SK-N-SH treated with all-trans-retinoic acid at 6 μM for 48 hours (cell line): Measurements from ENCODE around the gene ITIH5.

ENCODE experiments used
- ATAC-seq: fragments of 200-7000 bp; cut with Tn5 transposase; 3 replicates; pipeline ENCODE4 v1.9.1; 2020; ENCODE audit warnings: mild to moderate bottlenecking, moderate library complexity
- ARNTL ChIP-seq: fragments of 450-650 bp; formaldehyde crosslinking; IDR thresholded peaks from 2 replicates; pipeline ENCODE4 v1.5.0; 2020; ENCODE audit warnings: low read depth, mild to moderate bottlenecking, moderate library complexity, borderline replicate concordance
- CSDC2 ChIP-seq: fragments of 250-450 bp; sonication (Bioruptor Pico); IDR thresholded peaks from 2 replicates; pipeline ENCODE4 v1.5.0; 2020; ENCODE audit warnings: mild to moderate bottlenecking, moderate library complexity
- ESRRG ChIP-seq: fragments of 250-450 bp; sonication (Bioruptor Pico); IDR thresholded peaks from 2 replicates; pipeline ENCODE4 v1.6.1; 2021; ENCODE audit warnings: mild to moderate bottlenecking
- GLIS3 ChIP-seq: fragments of 250-450 bp; sonication (Bioruptor Pico); IDR thresholded peaks from 2 replicates; pipeline ENCODE4 v1.5.0; 2020; ENCODE audit warnings: mild to moderate bottlenecking, moderate library complexity
- ISL1 ChIP-seq: fragments of 250-450 bp; sonication (Bioruptor Pico); IDR thresholded peaks from 2 replicates; pipeline ENCODE4 v2.1.2; 2022; ENCODE audit warnings: mild to moderate bottlenecking, moderate library complexity
- OSR1 ChIP-seq: fragments of 250-450 bp; sonication (Bioruptor Pico); IDR thresholded peaks from 2 replicates; pipeline ENCODE4 v1.8.0; 2022; ENCODE audit warnings: moderate library complexity, mild to moderate bottlenecking, inconsistent platforms
- PPARA ChIP-seq: fragments of 250-450 bp; sonication (Bioruptor Pico); IDR thresholded peaks from 2 replicates; pipeline ENCODE4 v1.5.0; 2020; ENCODE audit warnings: mild to moderate bottlenecking, borderline replicate concordance
- RARB ChIP-seq: fragments of 250-450 bp; sonication (Bioruptor Pico); IDR thresholded peaks from 2 replicates; pipeline ENCODE4 v1.8.0; 2021; ENCODE audit warnings: mild to moderate bottlenecking, moderate library complexity
- SNAI2 ChIP-seq: fragments of 250-450 bp; sonication (Bioruptor Pico); IDR thresholded peaks from 2 replicates; pipeline ENCODE4 v1.5.0; 2020; ENCODE audit warnings: mild to moderate bottlenecking, moderate library complexity
- TCF4 ChIP-seq: fragments of 250-450 bp; sonication (Bioruptor Pico); IDR thresholded peaks from 2 replicates; pipeline ENCODE4 v1.8.0; 2021; ENCODE audit warnings: mild to moderate bottlenecking, moderate library complexity, borderline replicate concordance
- ZC3H10 ChIP-seq: fragments of 250-450 bp; sonication (Bioruptor Pico); IDR thresholded peaks from 2 replicates; pipeline ENCODE4 v1.5.1; 2021; ENCODE audit warnings: mild to moderate bottlenecking, moderate library complexity
- ZFP3 ChIP-seq: fragments of 250-450 bp; sonication (Bioruptor Pico); IDR thresholded peaks from 2 replicates; pipeline ENCODE4 v1.5.0; 2020; ENCODE audit warnings: mild to moderate bottlenecking, moderate library complexity
- ZNF565 ChIP-seq: fragments of 450-650 bp; formaldehyde crosslinking; conservative IDR thresholded peaks from 2 replicates; pipeline ENCODE4 v1.5.0; 2020; ENCODE audit warnings: low read depth, mild to moderate bottlenecking, moderate library complexity
- ZNF70 ChIP-seq: fragments of 450-650 bp; formaldehyde crosslinking; IDR thresholded peaks from 2 replicates; pipeline ENCODE4 v1.5.0; 2020; ENCODE audit warnings: mild to moderate bottlenecking, moderate library complexity
- ZNF8 ChIP-seq: fragments of 450-650 bp; formaldehyde crosslinking; IDR thresholded peaks from 2 replicates; pipeline ENCODE4 v1.5.0; 2020; ENCODE audit warnings: mild to moderate bottlenecking, moderate library complexity
- TF ChIP-seq, protein P1 (sequence below): fragments of 250-450 bp; sonication (Bioruptor Pico); IDR thresholded peaks from 2 replicates; pipeline ENCODE4 v1.8.0; 2021; ENCODE audit warnings: low read depth, mild to moderate bottlenecking, moderate library complexity, borderline replicate concordance
- TF ChIP-seq, protein P2 (sequence below): fragments of 250-450 bp; sonication (Bioruptor Pico); IDR thresholded peaks from 2 replicates; pipeline ENCODE4 v1.5.1; 2020; ENCODE audit warnings: low read depth, mild to moderate bottlenecking, moderate library complexity
- TF ChIP-seq, protein P3 (sequence below): fragments of 250-450 bp; sonication (Bioruptor Pico); IDR thresholded peaks from 2 replicates; pipeline ENCODE4 v1.8.0; 2020; ENCODE audit warnings: mild to moderate bottlenecking, moderate library complexity, borderline replicate concordance
- TF ChIP-seq, protein P4 (sequence below): fragments of 250-450 bp; sonication (Bioruptor Pico); IDR thresholded peaks from 2 replicates; pipeline ENCODE4 v1.5.1; 2021; ENCODE audit warnings: mild to moderate bottlenecking, moderate library complexity

ITIH5 gene

DNA sequence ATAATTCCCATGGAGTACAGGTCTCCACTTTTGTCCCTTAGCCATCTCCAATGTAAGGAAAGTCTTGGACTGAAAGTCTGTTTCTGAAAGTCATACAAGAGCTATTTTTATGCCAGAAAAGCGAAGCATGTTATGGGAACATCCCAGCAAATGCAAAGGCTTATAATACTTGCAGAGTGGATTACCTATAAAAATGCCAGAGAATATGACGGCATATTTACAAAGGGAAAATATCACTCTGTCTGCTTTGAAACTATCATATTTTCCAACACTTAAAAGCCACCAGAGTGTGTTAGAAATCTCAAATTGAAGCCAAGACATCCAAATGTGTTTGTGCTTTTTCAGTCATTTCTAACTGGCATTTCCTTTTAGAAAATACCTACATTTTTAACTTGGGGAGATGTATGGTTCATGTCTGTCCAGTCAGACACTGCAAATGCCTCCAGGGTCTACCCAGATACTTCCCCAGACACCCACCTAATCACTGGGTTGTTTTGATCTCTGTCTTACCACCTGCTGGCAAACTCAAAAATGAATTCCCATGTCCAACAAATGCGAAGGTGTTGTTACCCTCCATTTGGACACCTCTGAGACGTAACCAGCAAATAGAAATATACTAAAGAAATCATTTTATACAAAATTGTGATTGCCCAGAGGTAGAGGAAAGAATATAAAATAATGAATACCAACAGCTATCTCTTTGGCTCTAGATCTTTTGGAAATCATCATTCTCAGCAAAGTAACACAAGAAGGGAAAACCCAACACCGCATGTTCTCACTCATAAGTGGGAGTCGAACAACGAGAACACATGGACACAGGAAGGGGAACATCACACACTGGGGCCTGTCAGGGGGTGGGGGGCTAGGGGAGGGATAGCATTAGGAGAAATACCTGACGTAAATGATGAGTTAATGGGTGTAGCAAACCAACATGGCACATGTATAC, 37.6 kb upstream of the ITIH5 start:
- ATAC-seq = no peak
- TF ChIP-seq ZC3H10 (CRISPR knock-in tag) = no peak
- TF ChIP-seq ISL1 (CRISPR knock-in tag) = no peak
- no peak for TF ChIP-seq CSDC2 (CRISPR knock-in tag)
- TF ChIP-seq ZFP3 (CRISPR knock-in tag) = no peak
- no peak for TF ChIP-seq OSR1 (CRISPR knock-in tag)
- TF ChIP-seq ESRRG (CRISPR knock-in tag) = no peak
- TF ChIP-seq, all 23 proteins: peak for 0

DNA sequence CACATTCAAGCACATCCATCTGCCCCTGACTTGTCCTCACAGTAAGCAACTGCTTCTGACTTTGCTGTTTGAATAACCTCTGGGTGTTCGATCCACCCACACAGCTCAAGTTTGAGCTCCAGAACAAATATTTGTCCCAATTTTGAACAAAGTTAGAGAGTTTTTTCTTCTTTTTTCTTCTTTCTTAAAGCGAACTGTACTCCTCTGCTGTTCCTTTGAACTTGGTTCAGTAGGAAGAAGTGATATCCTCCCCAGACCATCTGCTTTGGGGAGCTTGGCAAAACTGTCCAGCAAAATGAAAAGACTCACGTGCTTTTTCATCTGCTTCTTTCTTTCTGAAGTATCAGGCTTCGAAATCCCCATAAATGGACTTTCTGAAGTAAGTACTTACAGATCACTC, 36.4 kb upstream of the ITIH5 start, which contains the start of gene ITIH2:
TSS of gene ITIH2 (plus strand) at position 177 of the 400 bp plus-strand sequence. CDS start at position 296, 119 bp downstream.
- no peak for TF ChIP-seq ZFP3 (CRISPR knock-in tag)
- ATAC-seq = no peak

DNA sequence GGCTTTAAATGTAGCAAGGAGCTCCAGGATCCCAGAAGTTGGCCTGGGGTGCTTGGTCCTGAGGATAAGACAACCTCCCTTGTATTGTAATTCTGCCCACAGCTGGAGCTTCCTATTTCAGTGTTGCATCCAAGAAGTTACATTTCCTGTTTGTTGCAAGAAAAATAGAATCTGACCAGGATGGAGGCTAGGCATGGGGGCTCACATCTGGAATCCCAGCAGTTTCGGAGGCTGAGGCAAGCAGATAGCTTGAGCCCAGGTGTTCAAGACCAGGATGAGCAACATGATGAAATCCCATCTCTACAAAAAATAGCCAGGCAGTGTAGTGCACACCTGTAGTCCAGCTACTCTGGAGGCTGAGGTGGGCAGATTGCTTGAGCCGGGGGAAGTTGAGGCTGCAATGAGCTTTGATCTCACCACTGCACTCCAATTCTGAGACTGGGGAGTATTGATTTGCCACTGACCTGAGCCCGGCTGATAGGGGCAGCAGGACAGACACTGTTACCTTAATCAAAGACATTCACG, 35.6 kb upstream of the ITIH5 start:
- TF ChIP-seq, protein P1, sequence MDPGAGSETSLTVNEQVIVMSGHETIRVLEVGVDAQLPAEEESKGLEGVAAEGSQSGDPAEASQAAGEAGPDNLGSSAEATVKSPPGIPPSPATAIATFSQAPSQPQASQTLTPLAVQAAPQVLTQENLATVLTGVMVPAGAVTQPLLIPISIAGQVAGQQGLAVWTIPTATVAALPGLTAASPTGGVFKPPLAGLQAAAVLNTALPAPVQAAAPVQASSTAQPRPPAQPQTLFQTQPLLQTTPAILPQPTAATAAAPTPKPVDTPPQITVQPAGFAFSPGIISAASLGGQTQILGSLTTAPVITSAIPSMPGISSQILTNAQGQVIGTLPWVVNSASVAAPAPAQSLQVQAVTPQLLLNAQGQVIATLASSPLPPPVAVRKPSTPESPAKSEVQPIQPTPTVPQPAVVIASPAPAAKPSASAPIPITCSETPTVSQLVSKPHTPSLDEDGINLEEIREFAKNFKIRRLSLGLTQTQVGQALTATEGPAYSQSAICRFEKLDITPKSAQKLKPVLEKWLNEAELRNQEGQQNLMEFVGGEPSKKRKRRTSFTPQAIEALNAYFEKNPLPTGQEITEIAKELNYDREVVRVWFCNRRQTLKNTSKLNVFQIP (CRISPR knock-in tag) = no peak
- TF ChIP-seq ZC3H10 (CRISPR knock-in tag) (no peak), ARNTL (CRISPR knock-in tag) (no peak), ZFP3 (CRISPR knock-in tag) (no peak), OSR1 (CRISPR knock-in tag) (no peak), RARB (CRISPR knock-in tag) (no peak), ZNF565 (CRISPR knock-in tag) (no peak), TCF4 (no peak), ZNF8 (CRISPR knock-in tag) (no peak), GLIS3 (CRISPR knock-in tag) (no peak), ESRRG (CRISPR knock-in tag) (no peak), CSDC2 (CRISPR knock-in tag) (no peak), SNAI2 (no peak), ISL1 (CRISPR knock-in tag) (no peak)
- TF ChIP-seq, protein P2, sequence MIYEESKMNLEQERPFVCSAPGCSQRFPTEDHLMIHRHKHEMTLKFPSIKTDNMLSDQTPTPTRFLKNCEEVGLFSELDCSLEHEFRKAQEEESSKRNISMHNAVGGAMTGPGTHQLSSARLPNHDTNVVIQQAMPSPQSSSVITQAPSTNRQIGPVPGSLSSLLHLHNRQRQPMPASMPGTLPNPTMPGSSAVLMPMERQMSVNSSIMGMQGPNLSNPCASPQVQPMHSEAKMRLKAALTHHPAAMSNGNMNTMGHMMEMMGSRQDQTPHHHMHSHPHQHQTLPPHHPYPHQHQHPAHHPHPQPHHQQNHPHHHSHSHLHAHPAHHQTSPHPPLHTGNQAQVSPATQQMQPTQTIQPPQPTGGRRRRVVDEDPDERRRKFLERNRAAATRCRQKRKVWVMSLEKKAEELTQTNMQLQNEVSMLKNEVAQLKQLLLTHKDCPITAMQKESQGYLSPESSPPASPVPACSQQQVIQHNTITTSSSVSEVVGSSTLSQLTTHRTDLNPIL = no peak
- TF ChIP-seq, protein P3, sequence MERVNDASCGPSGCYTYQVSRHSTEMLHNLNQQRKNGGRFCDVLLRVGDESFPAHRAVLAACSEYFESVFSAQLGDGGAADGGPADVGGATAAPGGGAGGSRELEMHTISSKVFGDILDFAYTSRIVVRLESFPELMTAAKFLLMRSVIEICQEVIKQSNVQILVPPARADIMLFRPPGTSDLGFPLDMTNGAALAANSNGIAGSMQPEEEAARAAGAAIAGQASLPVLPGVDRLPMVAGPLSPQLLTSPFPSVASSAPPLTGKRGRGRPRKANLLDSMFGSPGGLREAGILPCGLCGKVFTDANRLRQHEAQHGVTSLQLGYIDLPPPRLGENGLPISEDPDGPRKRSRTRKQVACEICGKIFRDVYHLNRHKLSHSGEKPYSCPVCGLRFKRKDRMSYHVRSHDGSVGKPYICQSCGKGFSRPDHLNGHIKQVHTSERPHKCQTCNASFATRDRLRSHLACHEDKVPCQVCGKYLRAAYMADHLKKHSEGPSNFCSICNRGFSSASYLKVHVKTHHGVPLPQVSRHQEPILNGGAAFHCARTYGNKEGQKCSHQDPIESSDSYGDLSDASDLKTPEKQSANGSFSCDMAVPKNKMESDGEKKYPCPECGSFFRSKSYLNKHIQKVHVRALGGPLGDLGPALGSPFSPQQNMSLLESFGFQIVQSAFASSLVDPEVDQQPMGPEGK (CRISPR knock-in tag) = no peak
- TF ChIP-seq, protein P4, sequence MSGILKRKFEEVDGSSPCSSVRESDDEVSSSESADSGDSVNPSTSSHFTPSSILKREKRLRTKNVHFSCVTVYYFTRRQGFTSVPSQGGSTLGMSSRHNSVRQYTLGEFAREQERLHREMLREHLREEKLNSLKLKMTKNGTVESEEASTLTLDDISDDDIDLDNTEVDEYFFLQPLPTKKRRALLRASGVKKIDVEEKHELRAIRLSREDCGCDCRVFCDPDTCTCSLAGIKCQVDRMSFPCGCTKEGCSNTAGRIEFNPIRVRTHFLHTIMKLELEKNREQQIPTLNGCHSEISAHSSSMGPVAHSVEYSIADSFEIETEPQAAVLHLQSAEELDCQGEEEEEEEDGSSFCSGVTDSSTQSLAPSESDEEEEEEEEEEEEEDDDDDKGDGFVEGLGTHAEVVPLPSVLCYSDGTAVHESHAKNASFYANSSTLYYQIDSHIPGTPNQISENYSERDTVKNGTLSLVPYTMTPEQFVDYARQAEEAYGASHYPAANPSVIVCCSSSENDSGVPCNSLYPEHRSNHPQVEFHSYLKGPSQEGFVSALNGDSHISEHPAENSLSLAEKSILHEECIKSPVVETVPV (CRISPR knock-in tag) = no peak
- TF ChIP-seq, all 23 proteins: peak for 0
- ATAC-seq = no peak

DNA sequence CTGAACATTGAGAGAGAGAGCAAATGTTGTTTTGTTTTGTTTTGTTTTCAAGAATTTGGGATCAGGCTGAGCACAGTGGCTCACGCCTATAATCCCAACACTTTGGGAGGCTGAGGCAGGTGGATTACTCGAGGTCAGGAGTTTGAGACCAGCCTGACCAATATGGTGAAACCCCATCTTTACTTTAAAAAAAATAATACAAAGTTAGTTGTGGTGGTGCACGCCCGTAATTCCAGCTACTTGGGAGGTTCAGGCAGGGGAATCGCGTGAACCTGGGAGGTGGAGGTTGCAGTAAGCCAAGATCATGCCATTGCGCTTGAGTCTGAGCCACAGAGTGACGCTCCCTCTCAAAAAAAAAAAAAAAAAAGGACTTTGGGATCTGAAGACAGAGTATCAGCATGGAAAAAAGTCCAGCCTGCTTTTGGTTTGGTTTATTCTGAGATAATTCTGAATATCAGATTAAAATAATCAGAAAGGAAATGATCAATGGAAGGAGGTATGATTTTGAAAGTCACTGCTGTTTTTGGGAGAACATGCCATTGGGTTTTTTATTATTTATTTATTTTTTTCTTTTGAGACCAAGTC, 34.5 kb upstream of the ITIH5 start:
- ATAC-seq = no peak
- TF ChIP-seq ZNF565 (CRISPR knock-in tag) (no peak), CSDC2 (CRISPR knock-in tag) (no peak), PPARA (CRISPR knock-in tag) (no peak), ZFP3 (CRISPR knock-in tag) (no peak), TCF4 (no peak), ZC3H10 (CRISPR knock-in tag) (no peak), ZNF70 (no peak), SNAI2 (no peak)
- TF ChIP-seq, protein P3 (CRISPR knock-in tag) = no peak
- TF ChIP-seq, protein P4 (CRISPR knock-in tag) = no peak
- TF ChIP-seq, protein P1 (CRISPR knock-in tag) = no peak
- TF ChIP-seq, protein P2 = no peak
